Measurements from ENCODE around the gene RFNG. TPM values are rescaled to one million over a fixed set of nuclear protein-coding genes. Genes with fewer than 3 reads are reported as not detected.

RFNG gene
- total and polyA plus RNA-seq, 2 donors (not counting 1 experiment from before 2014, with no cell fraction given) = 30.1 to 44.5 TPM

GRCh38 chr17:82037889-82038195 lies 13.8 kb downstream of the RFNG start:
- no peaks in the 10 kb centered on the region for H3K36me3 ChIP-seq (replicated peaks in 1 of 2; ENCODE audit: control extremely low read depth in 1 of 2, control insufficient read depth in 1 of 2, extremely low read depth in 1 of 2, insufficient read depth in 2 of 2, low read length in 1 of 2)
- H3K9me3 ChIP-seq (ENCODE audit: control extremely low read depth in 1 of 3, control insufficient read depth in 2 of 3, insufficient read depth in 1 of 3, low read length in 2 of 3) = peaks cover 0 to 2% (median 0%) of the 10 kb centered on the region in 3 donors
- POLR2A ChIA-PET = interaction anchor here (0.7 to 1.5 kb wide), 9 partner anchors 9 to 260 kb away, joined by 3 to 13 read pairs (median 4); partner anchors contain the start of genes ASPSCR1, CENPX, DUS1L and FASN
- H3K27ac Mint-ChIP-seq = peak overlapping the region; percentile 99
- peak overlapping the region; percentile 100 for H3K4me2 ChIP-seq (replicated peaks; ENCODE audit: low read depth, low read length, poor library complexity, severe bottlenecking)
- no peaks in the 10 kb centered on the region for H3K27me3 Mint-ChIP-seq
- TF ChIP-seq EZH2 (IDR thresholded peaks at IDR 0.05; ENCODE audit: borderline replicate concordance, insufficient read depth, low read depth, low read length, poor library complexity, severe bottlenecking) (no peak), CTCF (IDR thresholded peaks at IDR 0.05) (no peak)
- intact Hi-C loops (cut with micrococcal nuclease) = loop anchor here (1.0 to 10.0 kb wide), 6 partner anchors 13 to 517 kb away; partner anchors contain the start of genes ASPSCR1, FASN, GPS1 and LRRC45
- peak overlapping the region; percentile 73 for H2AFZ ChIP-seq (ENCODE audit: insufficient read depth, low read depth, low read length, poor library complexity, severe bottlenecking)
- H3K4me3 Mint-ChIP-seq = peak overlapping the region; percentile 90
- no peaks in the 10 kb centered on the region for H3K9me3 Mint-ChIP-seq (ENCODE audit: insufficient read depth)
- 4% methylated on average over 10 of the region's 10 CpGs for WGBS (ENCODE audit: insufficient coverage)
- H3K4me1 Mint-ChIP-seq = peaks cover 23% of the 10 kb centered on the region
- no peak for ATAC-seq (ENCODE audit: low read depth)
- H3K27ac ChIP-seq (ENCODE audit: low read length in 2 of 2) = peak overlapping the region in 1 of 2 donors; percentile 59
- no peak for DNase-seq
- peak overlapping the region; percentile 72 for H3K9ac ChIP-seq (ENCODE audit: low read length)
- H3K4me1 ChIP-seq (ENCODE audit: control insufficient read depth in 2 of 2, insufficient read depth in 2 of 2, low read length in 2 of 2) = peaks cover 18 to 19% of the 10 kb centered on the region in 2 donors
- CTCF ChIA-PET = interaction anchor here (0.6 to 2.3 kb wide), 13 partner anchors 9 to 168 kb away, joined by 3 to 19 read pairs (median 4); partner anchors contain the start of genes ASPSCR1, CENPX and LRRC45
- peaks cover 14% of the 10 kb centered on the region for H3K79me2 ChIP-seq (ENCODE audit: control insufficient read depth, insufficient read depth, low read length)
- peak overlapping the region in 4 of 5 experiments; percentile 58 to 76 (median 72) for H3K4me3 ChIP-seq (ENCODE audit: control extremely low read depth in 1 of 5, extremely low read depth in 1 of 5, insufficient read depth in 1 of 5, low read depth in 2 of 5, low read length in 4 of 5)
- peaks cover 25% of the 10 kb centered on the region for H4K20me1 ChIP-seq (ENCODE audit: control insufficient read depth, insufficient read depth, low read length, poor library complexity, severe bottlenecking)
- H3K27me3 ChIP-seq (replicated peaks in 1 of 4; ENCODE audit: control extremely low read depth in 1 of 4, control insufficient read depth in 3 of 4, insufficient read depth in 4 of 4, low read length in 3 of 4) = no peaks in the 10 kb centered on the region
